Breast epithelium (tissue), 3 donors: Measurements from ENCODE around the gene SOX30.

Experiments
- POLR2AphosphoS5 ChIP-seq, 3 donors: sonication (generic); formaldehyde crosslinking; IDR thresholded peaks; one replicate each; pipeline ENCODE4 v1.6.1; 2017; ENCODE audit warnings: antibody characterized with exemption in 3 of 3
- TF ChIP-seq, protein P1 (sequence below), 3 donors: fragments of 450-650 bp; IDR thresholded peaks; one replicate each; pipeline ENCODE4 v1.5.1; 2016 to 2017; ENCODE audit warnings: antibody characterized with exemption in 3 of 3, mild to moderate bottlenecking in 3 of 3, moderate library complexity in 3 of 3

DNA sequence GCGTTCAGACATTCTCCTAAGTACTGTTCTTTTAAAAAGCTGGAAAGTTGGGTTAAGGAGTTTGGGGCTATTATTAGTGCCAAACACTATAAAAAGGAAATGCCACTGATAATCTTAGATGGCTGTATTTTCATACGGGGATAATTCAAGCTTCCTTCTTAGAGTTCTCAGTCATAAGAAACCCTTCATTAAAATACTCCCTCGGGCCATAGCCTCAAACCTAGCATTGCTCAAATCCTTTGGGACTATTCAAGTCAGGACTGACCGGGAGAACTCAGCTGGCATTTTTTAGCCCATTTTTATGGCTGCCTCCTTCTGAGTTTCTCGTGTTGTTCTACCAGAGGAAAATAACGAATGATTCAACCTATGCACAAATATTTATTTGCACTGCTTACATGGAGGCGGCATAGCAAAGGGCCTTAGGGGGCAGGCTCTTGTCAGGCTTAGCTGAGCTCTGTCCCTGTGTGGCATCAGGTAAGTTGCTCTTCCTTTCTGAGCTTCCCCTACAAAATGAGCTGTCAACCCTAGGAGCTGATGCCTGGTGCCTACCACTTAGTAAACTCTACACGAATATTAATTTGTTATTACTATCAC lies 43.2 kb downstream of the SOX30 start:
- TF ChIP-seq POLR2AphosphoS5 (IDR thresholded peaks at IDR 0.05): no peak
- TF ChIP-seq, protein P1, sequence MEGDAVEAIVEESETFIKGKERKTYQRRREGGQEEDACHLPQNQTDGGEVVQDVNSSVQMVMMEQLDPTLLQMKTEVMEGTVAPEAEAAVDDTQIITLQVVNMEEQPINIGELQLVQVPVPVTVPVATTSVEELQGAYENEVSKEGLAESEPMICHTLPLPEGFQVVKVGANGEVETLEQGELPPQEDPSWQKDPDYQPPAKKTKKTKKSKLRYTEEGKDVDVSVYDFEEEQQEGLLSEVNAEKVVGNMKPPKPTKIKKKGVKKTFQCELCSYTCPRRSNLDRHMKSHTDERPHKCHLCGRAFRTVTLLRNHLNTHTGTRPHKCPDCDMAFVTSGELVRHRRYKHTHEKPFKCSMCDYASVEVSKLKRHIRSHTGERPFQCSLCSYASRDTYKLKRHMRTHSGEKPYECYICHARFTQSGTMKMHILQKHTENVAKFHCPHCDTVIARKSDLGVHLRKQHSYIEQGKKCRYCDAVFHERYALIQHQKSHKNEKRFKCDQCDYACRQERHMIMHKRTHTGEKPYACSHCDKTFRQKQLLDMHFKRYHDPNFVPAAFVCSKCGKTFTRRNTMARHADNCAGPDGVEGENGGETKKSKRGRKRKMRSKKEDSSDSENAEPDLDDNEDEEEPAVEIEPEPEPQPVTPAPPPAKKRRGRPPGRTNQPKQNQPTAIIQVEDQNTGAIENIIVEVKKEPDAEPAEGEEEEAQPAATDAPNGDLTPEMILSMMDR (IDR thresholded peaks at IDR 0.05): no peak
